Liver (tissue), 9 donors: ENCODE data around the gene AGPAT3. TPM values are rescaled to one million over a fixed set of nuclear protein-coding genes. Genes with fewer than 3 reads are reported as not detected.

Experiments used
- DNase-seq: peaks from one replicate; pipeline ENCODE4 v3.0.0-alpha.2; 2017; ENCODE audit warnings: low spot score
- H3K27ac ChIP-seq, 2 donors: one replicate each; pipeline ENCODE4 v1.7.0; 2013; ENCODE audit warnings: inconsistent platforms in 2 of 2, low read length in 2 of 2, control low read depth in 1 of 2, low read depth in 1 of 2, mild to moderate bottlenecking in 1 of 2
- H3K27me3 ChIP-seq, 4 donors: one replicate each; pipeline versions ENCODE4 v1.6.1 to v1.7.0; 2013; ENCODE audit warnings: low read length in 3 of 4, inconsistent platforms in 1 of 4, mild to moderate bottlenecking in 1 of 4, moderate library complexity in 1 of 4; ENCODE audit not compliant: control insufficient read depth in 4 of 4, insufficient read depth in 4 of 4
- H3K36me3 ChIP-seq, 4 donors: one replicate each; pipeline versions ENCODE4 v1.6.1 to v1.7.0; 2013; ENCODE audit warnings: low read length in 3 of 4, mild to moderate bottlenecking in 3 of 4, low read depth in 1 of 4, moderate library complexity in 1 of 4; ENCODE audit not compliant: control insufficient read depth in 4 of 4, insufficient read depth in 3 of 4
- H3K4me1 ChIP-seq, 4 donors: one replicate each; pipeline versions ENCODE4 v1.6.1 to v1.7.0; 2013; ENCODE audit warnings: low read length in 3 of 4, mild to moderate bottlenecking in 3 of 4, moderate library complexity in 1 of 4; ENCODE audit not compliant: control insufficient read depth in 4 of 4, insufficient read depth in 4 of 4
- H3K4me3 ChIP-seq, 3 donors: one replicate each; pipeline versions ENCODE4 v1.6.1 to v1.7.0; 2013; ENCODE audit warnings: low read length in 3 of 3, control low read depth in 1 of 3, low read depth in 1 of 3, mild to moderate bottlenecking in 1 of 3
- H3K9ac ChIP-seq, 2 donors: one replicate each; pipeline ENCODE4 v1.7.0; 2013; ENCODE audit warnings: low read length in 2 of 2, mild to moderate bottlenecking in 2 of 2, moderate library complexity in 2 of 2, control low read depth in 1 of 2, low read depth in 1 of 2
- H3K9me3 ChIP-seq, 4 donors: one replicate each; pipeline versions ENCODE4 v1.6.1 to v1.7.0; 2013; ENCODE audit warnings: low read length in 3 of 4; ENCODE audit not compliant: control insufficient read depth in 4 of 4
- EGR1 ChIP-seq, 2 donors: IDR thresholded peaks; 2 replicates each; pipeline ENCODE4 v1.6.1; 2016 to 2018; ENCODE audit warnings: antibody characterized with exemption in 2 of 2, low read depth in 2 of 2
- FOXA1 ChIP-seq: IDR thresholded peaks from 2 replicates; pipeline ENCODE4 v1.6.1; 2016; ENCODE audit warnings: antibody characterized with exemption
- FOXA2 ChIP-seq: IDR thresholded peaks from 2 replicates; pipeline ENCODE4 v1.6.1; 2016; ENCODE audit warnings: antibody characterized with exemption
- GABPA ChIP-seq, 2 donors: IDR thresholded peaks in 1 of 2; conservative IDR thresholded peaks in 1 of 2; 2 replicates each; pipeline ENCODE4 v1.6.1; 2016; ENCODE audit warnings: antibody characterized with exemption in 2 of 2, mild to moderate bottlenecking in 1 of 2, moderate library complexity in 1 of 2
- HNF4A ChIP-seq, 2 donors: conservative IDR thresholded peaks; 2 replicates each; pipeline ENCODE4 v1.6.1; 2016; ENCODE audit warnings: antibody characterized with exemption in 2 of 2, mild to moderate bottlenecking in 2 of 2
- HNF4G ChIP-seq: IDR thresholded peaks from 2 replicates; pipeline ENCODE4 v1.6.1; 2016; ENCODE audit warnings: antibody characterized with exemption
- JUND ChIP-seq, 2 donors: IDR thresholded peaks; 2 replicates each; pipeline ENCODE4 v1.6.1; 2016; ENCODE audit warnings: antibody characterized with exemption in 2 of 2
- RAD21 ChIP-seq, 2 donors: IDR thresholded peaks; 2 replicates each; pipeline ENCODE4 v1.6.1; 2016; ENCODE audit warnings: antibody characterized with exemption in 2 of 2, mild to moderate bottlenecking in 2 of 2
- RXRA ChIP-seq, 2 donors: IDR thresholded peaks; 2 replicates each; pipeline ENCODE4 v1.6.1; 2017 to 2018; ENCODE audit warnings: antibody characterized with exemption in 2 of 2, mild to moderate bottlenecking in 1 of 2
- TAF1 ChIP-seq: conservative IDR thresholded peaks from 2 replicates; pipeline ENCODE4 v1.6.1; 2016; ENCODE audit warnings: antibody characterized with exemption, mild to moderate bottlenecking
- YY1 ChIP-seq: IDR thresholded peaks from 2 replicates; pipeline ENCODE4 v1.6.1; 2016; ENCODE audit warnings: antibody characterized with exemption, mild to moderate bottlenecking
- WGBS: extraction: QIAGEN DNeasy Blood & Tissue Kit; methylation state at CpG from one replicate; pipeline ENCODE4 v1.1.7; 2013; 5-methylcytosine and 5-hydroxymethylcytosine counted together
- polyA plus RNA-seq, 2 donors: library from polyadenylated mRNA; stranded (reverse) in 1 of 2; unstranded in 1 of 2; fragments of 200-250 nt in 1 of 2; fragments of >200 nt in 1 of 2; fragmentation: Nextera tagmentation in 1 of 2; extraction: Ambion mirVana in 1 of 2; gene quantifications; one replicate each; pipeline versions ENCODE4 v1.2.1 to v1.2.3, GENCODE V29; 2013 to 2015
- total RNA-seq, 2 donors: library from RNA; depleted of rRNA; stranded (reverse); fragments of >200 nt; gene quantifications; one replicate each; pipeline ENCODE4 v1.2.3, GENCODE V29; 2014
- TF ChIP-seq, protein P1 (sequence below): IDR thresholded peaks from 2 replicates; pipeline ENCODE4 v1.6.1; 2016; ENCODE audit warnings: antibody characterized with exemption
- TF ChIP-seq, protein P2 (sequence below): IDR thresholded peaks from 2 replicates; pipeline ENCODE4 v1.6.1; 2016; ENCODE audit warnings: antibody characterized with exemption
- TF ChIP-seq, protein P3 (sequence below): IDR thresholded peaks from 2 replicates; pipeline ENCODE4 v1.6.1; 2016; ENCODE audit warnings: antibody characterized with exemption, mild to moderate bottlenecking
- donor health status: healthy.
- donor health status: healthy.
- donor health status: healthy.
- donor health status: healthy.
- donor health status: healthy.

Gene AGPAT3
- total and polyA plus RNA-seq, 4 donors, result 32.3 to 148 (median 59.8) TPM

DNA sequence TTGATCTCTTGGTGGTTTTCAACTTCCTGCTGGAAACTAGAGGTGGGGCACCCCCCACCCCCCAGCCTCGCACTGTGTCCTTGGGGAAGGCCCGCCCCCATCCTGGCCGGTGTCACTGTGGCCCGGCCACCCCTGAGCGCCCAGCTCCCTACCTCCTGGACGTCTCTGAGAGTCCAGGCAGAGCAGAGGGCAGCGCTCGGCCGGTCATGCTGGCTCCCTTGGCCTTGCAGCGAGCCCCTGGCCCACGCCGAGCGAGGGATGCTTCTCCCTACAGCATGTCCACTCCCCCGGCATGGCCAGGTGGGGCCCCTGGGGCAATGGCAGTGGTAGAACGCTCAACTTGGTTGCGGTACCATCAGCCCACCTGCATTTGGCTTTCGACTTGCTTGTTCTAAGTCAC lies 118.4 kb downstream of the AGPAT3 start:
- Histone ChIP-seq H3K27me3 (no peaks in the 10 kb centered on the region), H3K9ac (no peak overlapping the region), H3K4me1 (peaks cover 0 to 4% (median 0%) of the 10 kb centered on the region in 4 donors), H3K4me3 (no peak overlapping the region), H3K27ac (no peak overlapping the region), H3K9me3 (no peaks in the 10 kb centered on the region), H3K36me3 (peaks cover 9 to 30% (median 16%) of the 10 kb centered on the region in 4 donors)
- DNase-seq, result no peak
- WGBS, result 90% methylated on average over 17 of the region's 17 CpGs
- TF ChIP-seq RXRA (IDR thresholded peaks at IDR 0.05) (no peak), EGR1 (IDR thresholded peaks at IDR 0.05; ENCODE audit: low read depth in 2 of 2) (no peak), FOXA1 (no peak), GABPA (IDR thresholded peaks at IDR 0.05 in 1 of 2, conservative IDR thresholded peaks at IDR 0.05 in 1 of 2) (no peak), RAD21 (IDR thresholded peaks at IDR 0.05) (no peak), FOXA2 (no peak), HNF4A (conservative IDR thresholded peaks at IDR 0.05) (no peak), TAF1 (no peak), YY1 (no peak)
- TF ChIP-seq, protein P1, sequence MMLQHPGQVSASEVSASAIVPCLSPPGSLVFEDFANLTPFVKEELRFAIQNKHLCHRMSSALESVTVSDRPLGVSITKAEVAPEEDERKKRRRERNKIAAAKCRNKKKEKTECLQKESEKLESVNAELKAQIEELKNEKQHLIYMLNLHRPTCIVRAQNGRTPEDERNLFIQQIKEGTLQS, result no peak
- TF ChIP-seq, protein P2, sequence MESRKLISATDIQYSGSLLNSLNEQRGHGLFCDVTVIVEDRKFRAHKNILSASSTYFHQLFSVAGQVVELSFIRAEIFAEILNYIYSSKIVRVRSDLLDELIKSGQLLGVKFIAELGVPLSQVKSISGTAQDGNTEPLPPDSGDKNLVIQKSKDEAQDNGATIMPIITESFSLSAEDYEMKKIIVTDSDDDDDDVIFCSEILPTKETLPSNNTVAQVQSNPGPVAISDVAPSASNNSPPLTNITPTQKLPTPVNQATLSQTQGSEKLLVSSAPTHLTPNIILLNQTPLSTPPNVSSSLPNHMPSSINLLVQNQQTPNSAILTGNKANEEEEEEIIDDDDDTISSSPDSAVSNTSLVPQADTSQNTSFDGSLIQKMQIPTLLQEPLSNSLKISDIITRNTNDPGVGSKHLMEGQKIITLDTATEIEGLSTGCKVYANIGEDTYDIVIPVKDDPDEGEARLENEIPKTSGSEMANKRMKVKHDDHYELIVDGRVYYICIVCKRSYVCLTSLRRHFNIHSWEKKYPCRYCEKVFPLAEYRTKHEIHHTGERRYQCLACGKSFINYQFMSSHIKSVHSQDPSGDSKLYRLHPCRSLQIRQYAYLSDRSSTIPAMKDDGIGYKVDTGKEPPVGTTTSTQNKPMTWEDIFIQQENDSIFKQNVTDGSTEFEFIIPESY, result no peak
- TF ChIP-seq, protein P3, sequence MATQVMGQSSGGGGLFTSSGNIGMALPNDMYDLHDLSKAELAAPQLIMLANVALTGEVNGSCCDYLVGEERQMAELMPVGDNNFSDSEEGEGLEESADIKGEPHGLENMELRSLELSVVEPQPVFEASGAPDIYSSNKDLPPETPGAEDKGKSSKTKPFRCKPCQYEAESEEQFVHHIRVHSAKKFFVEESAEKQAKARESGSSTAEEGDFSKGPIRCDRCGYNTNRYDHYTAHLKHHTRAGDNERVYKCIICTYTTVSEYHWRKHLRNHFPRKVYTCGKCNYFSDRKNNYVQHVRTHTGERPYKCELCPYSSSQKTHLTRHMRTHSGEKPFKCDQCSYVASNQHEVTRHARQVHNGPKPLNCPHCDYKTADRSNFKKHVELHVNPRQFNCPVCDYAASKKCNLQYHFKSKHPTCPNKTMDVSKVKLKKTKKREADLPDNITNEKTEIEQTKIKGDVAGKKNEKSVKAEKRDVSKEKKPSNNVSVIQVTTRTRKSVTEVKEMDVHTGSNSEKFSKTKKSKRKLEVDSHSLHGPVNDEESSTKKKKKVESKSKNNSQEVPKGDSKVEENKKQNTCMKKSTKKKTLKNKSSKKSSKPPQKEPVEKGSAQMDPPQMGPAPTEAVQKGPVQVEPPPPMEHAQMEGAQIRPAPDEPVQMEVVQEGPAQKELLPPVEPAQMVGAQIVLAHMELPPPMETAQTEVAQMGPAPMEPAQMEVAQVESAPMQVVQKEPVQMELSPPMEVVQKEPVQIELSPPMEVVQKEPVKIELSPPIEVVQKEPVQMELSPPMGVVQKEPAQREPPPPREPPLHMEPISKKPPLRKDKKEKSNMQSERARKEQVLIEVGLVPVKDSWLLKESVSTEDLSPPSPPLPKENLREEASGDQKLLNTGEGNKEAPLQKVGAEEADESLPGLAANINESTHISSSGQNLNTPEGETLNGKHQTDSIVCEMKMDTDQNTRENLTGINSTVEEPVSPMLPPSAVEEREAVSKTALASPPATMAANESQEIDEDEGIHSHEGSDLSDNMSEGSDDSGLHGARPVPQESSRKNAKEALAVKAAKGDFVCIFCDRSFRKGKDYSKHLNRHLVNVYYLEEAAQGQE, result no peak

DNA sequence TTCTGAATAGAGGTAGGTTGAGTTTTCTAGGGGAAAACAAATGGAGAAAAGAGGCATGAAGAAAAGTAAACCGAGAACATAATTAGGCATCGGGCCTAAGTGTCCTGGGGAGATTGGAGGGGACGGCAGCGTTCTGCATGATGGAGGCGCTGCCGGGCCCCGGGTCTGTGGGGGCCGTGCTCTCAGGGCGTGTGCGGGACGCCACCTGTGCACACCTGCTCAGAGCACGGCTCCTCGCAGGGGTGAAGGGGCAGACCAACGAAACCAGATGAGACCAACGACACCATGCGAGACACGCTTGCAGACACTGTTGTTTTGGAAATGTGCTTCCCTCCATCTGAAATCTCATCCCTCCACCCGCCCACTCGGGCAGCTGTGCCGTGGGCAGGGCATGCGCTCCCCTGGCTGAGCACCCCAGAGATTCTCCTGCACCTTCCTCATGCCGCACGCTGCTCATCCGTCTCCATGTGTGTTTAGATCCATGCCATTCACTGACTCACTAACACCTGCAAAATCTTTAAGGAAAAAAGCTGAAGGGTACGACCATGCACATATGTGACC lies 118.9 kb downstream of the AGPAT3 start:
- WGBS, result 96% methylated on average over 25 of the region's 25 CpGs
- Histone ChIP-seq H3K36me3 (peaks cover 9 to 30% (median 16%) of the 10 kb centered on the region in 4 donors), H3K27ac (no peak overlapping the region), H3K4me3 (no peak overlapping the region), H3K9ac (no peak overlapping the region), H3K27me3 (no peaks in the 10 kb centered on the region), H3K9me3 (no peaks in the 10 kb centered on the region), H3K4me1 (peaks cover 0 to 4% (median 0%) of the 10 kb centered on the region in 4 donors)
- TF ChIP-seq HNF4A (conservative IDR thresholded peaks at IDR 0.05) (no peak), TAF1 (no peak), HNF4G (no peak), EGR1 (IDR thresholded peaks at IDR 0.05; ENCODE audit: low read depth in 2 of 2) (no peak), JUND (IDR thresholded peaks at IDR 0.05) (no peak), GABPA (IDR thresholded peaks at IDR 0.05 in 1 of 2, conservative IDR thresholded peaks at IDR 0.05 in 1 of 2) (no peak)
- TF ChIP-seq, protein P1, result no peak
- TF ChIP-seq, protein P3, result no peak
- TF ChIP-seq, protein P2, result no peak
- DNase-seq, result no peak
